ENCODE results near the gene CELF2.

Gene CELF2

GRCh38 chr10:11063856-11064255, 46.2 kb downstream of the CELF2 start:
- no peak for DNase-seq

GRCh38 chr10:11064832-11065231, 47.2 kb downstream of the CELF2 start:
- DNase-seq, result no peak

GRCh38 chr10:11065567-11065966, 47.9 kb downstream of the CELF2 start:
- DNase-seq, result no peak

GRCh38 chr10:11066520-11066919, 48.8 kb downstream of the CELF2 start:
- DNase-seq, result no peak

GRCh38 chr10:11068861-11069633, 51.4 kb downstream of the CELF2 start:
- no peak for DNase-seq

GRCh38 chr10:11073410-11073809, 55.7 kb downstream of the CELF2 start:
- DNase-seq, result no peak

- no peak for DNase-seq
These were observed 57.0 kb downstream of the CELF2 start for GRCh38 chr10:11074536-11075267.

- DNase-seq, result no peak
These were observed 58.5 kb downstream of the CELF2 start for GRCh38 chr10:11076221-11076620.

- no peak for DNase-seq
These were observed 62.9 kb downstream of the CELF2 start for GRCh38 chr10:11080564-11080984.

GRCh38 chr10:11081408-11081807, 63.7 kb downstream of the CELF2 start:
- no peak for DNase-seq

- DNase-seq, result no peak
These were observed 64.9 kb downstream of the CELF2 start for GRCh38 chr10:11082526-11082925.

- DNase-seq, result no peak
These were observed 65.4 kb downstream of the CELF2 start for GRCh38 chr10:11083051-11083450.

GRCh38 chr10:11085545-11085944, 67.9 kb downstream of the CELF2 start:
- DNase-seq, result no peak

- DNase-seq, result no peak
These were observed 68.6 kb downstream of the CELF2 start for GRCh38 chr10:11086177-11086840.

GRCh38 chr10:11087372-11087771, 69.7 kb downstream of the CELF2 start:
- DNase-seq, result no peak

GRCh38 chr10:11088709-11089108, 71.0 kb downstream of the CELF2 start:
- no peak for DNase-seq

- DNase-seq, result no peak
These were observed 71.6 kb downstream of the CELF2 start for GRCh38 chr10:11089272-11089671.

- DNase-seq, result no peak
These were observed 73.9 kb downstream of the CELF2 start for GRCh38 chr10:11091517-11092102.

GRCh38 chr10:11093771-11094736, 76.4 kb downstream of the CELF2 start:
- no peak for DNase-seq

GRCh38 chr10:11095374-11095801, 77.7 kb downstream of the CELF2 start:
- DNase-seq, result no peak

- DNase-seq, result no peak
These were observed 78.8 kb downstream of the CELF2 start for GRCh38 chr10:11096422-11096821.

- DNase-seq, result no peak
These were observed 80.0 kb downstream of the CELF2 start for GRCh38 chr10:11097686-11098085.

Data from DMS153 (cell line).